ENCODE measurements around the gene ZBTB17.
A peak's percentile ranks its signal among the peaks of the same experiment; 100 is the strongest.
"Not testable (repeated sequence)": the region's sequence is repeated elsewhere in the genome, so short reads cannot be mapped to it uniquely, and the experiment has no call there.

Gene ZBTB17

DNA sequence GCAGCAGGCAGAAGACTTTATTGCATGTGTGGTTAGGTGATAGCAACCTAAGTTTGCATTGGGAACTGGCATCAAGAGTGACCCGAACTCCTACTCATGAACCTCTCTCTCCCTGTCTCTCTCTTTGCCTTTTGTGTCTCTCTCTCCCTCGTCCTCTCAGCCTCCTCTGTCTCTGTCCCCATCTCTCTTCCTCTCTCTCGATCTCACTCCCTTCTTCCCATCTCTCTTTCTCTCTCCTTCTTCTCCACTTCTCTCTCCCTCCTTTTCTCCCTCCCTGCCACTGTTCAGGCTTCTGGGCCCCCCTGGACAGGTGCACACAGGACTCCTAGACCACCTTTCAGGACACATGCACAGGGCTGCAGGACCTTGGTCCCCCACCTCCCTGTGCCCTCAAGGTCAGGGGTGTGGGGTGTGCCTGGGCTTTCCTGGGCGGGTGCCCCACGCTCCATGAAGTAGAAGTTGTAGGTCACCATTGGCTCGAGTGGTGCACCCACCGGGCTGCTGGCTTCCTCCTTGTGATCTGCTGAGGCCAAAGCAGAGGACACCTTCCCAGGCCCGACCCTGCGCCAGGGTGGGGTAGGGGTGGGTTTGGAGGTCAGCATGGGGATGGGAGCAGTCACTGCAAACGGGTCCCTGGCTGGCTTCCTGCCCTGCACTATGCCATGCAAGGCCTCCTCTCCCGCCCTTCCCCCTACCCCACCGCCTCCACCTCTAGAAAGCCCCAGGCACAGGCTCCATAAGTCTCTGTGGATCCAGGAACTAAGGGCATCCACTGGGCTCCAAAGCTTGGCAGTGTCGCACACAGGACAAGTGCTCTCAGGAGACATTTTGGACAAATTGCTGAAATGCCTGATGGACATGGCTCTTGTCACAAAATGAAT, 13.2 kb upstream of the ZBTB17 start:
- no peak for DNase-seq (ENCODE audit: low read depth in 3 of 3, low spot score in 1 of 3)

DNA sequence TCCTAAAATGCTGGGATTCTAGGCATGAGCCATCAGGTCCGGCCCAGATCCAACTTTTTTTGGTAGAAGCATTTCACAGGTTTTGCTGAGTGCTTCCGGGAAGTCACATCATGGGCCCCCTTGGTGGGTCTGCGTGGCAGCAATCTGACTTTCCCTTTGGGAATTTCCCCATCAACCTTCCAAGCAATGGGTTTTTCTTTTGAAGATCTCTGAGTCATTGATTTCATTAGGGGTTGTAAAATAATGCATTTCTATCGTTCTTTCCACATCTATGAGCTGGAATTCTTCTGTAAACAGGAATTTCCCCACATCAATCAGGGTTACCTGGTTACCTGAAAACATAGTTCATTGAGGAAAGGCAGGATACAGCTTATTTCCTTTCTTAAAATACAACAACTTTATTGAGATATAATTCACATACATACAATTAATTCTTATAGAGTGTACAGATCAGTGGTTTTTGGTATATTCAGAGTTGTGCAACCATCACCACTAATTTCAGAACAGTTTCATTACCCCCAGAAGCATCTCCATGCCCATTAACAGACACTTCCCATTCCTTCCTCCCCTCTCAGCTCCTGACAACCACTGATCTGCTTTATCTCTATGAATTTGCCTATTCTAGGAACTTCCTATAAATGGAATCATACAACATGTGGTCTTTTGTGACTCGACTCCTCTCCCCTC, 9.9 kb upstream of the ZBTB17 start:
- DNase-seq (ENCODE audit: low read depth in 3 of 3, low spot score in 1 of 3), result no peak

DNA sequence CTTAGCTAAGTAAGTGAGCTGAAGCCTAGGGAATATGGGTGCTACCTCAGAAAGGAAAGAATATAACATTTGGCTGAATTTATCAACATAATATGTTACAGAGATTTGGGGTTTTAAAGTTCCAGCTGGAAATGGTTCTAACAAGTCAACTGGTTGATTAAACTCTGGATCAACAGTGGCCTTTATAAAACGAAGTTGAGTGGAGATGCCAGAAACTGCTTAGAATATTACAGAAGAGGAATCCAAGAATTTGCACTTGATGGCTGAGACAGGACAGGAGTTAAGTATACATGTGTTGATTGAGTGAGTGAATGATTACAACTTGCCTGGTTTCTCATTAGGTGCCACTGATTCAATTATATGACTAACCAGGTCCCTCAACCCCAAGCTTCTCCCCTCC, 7.4 kb upstream of the ZBTB17 start:
- no peak for DNase-seq (ENCODE audit: low read depth in 3 of 3, low spot score in 1 of 3)

DNA sequence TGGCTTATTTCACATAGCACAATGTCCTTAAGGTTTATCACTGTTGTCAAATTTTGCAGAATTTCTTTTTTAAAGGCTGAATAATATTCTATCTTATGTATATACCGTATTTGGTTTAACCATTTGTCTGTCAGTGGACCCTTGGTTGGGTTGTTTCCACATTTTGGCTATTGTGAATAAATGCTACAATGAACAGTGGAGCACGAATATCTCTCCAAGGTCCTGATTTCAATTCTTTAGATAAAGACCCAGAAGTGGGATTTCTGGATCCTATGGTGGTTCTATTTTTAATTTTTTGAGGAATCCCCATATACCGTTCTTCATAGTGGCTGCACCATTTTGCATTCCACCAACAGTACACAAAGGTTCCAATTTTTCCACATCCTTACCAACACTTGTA, 5.8 kb upstream of the ZBTB17 start:
- no peak for DNase-seq (ENCODE audit: low read depth in 3 of 3, low spot score in 1 of 3)

DNA sequence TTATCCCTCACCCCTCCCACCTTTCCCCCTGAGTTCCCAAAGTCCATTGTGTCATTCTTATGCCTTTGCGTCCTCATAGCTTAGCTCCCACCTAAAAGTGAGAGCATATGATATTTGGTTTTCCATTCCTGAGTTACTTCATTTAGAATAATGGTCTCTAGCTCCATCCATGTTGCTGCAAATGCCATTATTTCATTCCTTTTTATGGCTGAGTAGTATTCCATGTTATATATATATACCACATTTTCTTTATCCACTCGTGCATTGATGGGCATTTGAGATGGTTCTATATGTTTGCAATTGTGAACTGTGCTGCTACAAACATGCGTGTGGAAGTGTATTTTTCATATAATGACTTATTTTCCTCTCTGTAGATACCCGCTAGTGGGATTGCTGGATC, 2.0 kb upstream of the ZBTB17 start:
- DNase-seq (ENCODE audit: low read depth in 3 of 3, low spot score in 1 of 3), result not testable (repeated sequence)

DNA sequence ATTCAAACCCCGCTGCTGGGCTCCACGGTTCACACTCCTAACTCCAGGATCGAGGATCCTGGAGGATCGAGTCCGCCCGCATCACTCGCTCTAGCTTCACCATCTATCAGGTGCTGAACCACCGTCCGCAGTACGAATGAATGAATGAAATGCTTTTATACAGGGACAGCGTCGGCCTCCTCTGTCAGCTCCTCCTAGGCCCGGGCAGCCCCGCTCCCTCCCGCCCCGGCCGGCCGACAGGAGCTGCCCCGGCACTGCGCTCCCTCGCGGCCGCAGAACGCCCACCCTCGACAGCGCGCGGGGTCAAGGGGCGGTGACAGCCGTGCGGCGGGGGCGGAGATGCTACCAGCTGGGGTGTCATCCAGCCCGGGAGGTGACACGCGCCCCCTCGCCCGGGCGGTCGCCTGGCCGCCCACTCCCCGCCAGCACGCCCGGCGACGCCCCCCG, 520 bp downstream of the ZBTB17 start:
- DNase-seq (ENCODE audit: low read depth in 3 of 3, low spot score in 1 of 3), result peak in 2 of 3 donors; percentile 37 to 65

DNA sequence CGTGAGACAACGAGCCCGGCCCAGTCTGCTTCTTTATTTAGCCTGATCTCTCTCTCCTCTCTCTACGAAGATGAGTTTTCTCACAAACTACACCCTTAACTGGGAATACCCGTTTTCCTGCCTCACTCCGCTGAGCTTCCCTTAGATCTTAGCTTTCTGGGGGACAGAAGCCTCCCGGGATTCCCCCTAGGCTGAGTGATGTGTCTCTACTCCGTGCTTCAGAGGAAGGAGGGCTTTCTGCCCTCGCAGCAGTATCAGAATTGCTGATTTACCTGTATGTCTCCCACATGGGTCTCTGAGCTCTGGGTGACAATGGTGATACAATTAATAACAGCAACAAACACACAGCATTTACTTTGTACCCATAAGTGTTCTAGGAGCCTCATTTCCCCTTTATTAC, 1.0 kb downstream of the ZBTB17 start:
- no peak for DNase-seq (ENCODE audit: low read depth in 3 of 3, low spot score in 1 of 3)

DNA sequence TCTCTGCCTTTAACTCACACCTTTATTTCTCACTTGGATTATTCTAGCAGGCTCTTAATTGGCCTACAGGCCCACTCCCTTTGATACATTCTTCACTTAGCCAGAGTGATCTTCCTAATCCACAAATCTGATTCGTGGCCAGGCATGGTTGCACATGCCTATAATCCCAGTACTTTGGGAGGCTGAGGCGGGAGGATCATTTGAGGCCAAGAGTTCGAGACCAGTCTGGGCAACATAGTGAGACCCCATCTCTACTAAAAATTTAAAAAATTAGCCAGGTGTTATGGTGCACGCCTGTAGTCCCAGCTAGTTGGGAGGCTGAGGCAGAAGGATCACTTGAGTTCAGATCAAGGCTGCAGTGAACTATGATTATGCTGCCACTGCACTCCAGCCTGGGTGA, 2.1 kb downstream of the ZBTB17 start:
- no peak for DNase-seq (ENCODE audit: low read depth in 3 of 3, low spot score in 1 of 3)

DNA sequence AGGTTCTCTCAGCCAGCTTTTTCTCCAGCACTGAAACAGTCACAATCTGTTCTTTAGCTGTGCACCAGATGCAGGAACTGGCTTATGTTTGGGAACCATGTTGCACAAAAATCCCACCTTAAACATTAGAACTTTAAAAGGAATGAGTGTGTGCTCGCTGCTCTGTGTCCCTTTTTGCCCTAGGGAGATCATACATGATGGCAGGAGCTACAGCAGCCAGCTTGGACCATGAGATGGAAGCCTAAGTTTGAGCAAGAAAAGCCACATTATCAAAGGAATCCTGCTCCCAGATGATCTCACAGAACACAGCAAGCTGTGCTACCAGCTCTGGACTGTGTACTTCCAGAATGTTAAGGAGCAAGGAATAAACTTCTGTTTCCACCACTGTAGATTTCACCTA, 3.5 kb downstream of the ZBTB17 start:
- no peak for DNase-seq (ENCODE audit: low read depth in 3 of 3, low spot score in 1 of 3)

DNA sequence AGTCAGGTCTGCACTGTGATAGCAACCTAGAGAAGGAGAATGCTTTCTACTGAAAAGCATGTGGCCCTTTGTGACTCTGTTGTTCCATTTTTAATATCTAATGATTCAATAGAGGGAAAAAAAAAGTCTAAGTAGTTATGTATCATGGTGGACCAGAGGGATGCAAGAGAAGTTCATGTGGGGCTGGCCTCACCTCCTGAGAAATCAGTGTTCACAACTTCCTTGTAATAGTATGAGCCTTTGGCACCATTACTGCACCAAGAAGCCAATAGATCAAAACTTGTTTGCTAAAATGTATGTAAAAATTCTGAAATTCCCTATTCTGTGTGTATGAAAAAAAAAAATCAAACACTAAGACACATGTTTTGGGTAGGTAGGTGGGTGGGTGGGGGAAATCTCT, 5.0 kb downstream of the ZBTB17 start:
- no peak for DNase-seq (ENCODE audit: low read depth in 3 of 3, low spot score in 1 of 3)

DNA sequence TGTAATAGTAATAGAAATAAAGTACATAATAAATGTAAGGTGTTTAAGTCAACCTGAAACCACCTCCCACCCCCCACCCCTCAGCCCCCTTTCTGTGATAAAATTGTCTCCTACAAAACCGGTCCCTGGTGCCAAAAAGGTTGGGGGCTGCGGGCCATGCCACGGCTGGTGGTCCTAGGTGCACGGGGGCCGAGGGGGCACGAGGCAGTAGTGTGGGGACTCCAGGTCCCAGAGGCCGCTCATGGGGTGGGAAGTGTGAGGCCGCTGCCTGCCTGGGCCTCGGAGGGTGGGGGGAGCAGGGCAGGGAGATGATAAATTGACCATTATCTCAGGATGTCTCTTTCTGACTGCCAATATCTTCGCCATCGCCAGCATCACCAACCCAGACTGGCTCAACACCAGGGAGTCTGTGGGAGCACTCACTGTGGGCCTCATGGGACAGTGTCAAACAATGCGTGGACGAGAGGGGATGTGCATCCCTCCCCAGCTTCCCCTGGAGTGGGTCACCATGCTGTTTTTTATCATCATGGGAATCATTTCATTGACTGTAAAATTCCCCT, 6.5 kb downstream of the ZBTB17 start:
- DNase-seq (ENCODE audit: low read depth in 3 of 3, low spot score in 1 of 3), result no peak

DNA sequence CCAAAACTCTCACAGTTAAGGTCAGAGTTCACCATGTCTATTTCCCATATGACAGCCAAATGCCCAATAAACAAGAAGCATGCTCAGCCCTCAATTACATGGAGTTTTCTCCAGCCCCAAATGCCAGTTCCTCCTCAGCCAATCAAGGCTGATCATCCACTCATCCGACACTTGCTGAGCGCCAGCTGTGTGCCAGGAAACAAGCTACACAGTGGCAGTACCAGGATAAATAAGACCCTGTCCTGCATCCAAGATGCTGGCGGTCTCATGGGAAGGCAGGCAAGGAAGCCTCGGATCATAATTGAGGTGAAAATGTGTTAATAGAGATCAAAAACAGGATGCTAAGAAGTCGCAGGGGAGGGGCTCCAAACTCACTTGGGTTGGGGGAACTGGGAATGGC, 7.7 kb downstream of the ZBTB17 start:
- no peak for DNase-seq (ENCODE audit: low read depth in 3 of 3, low spot score in 1 of 3)

DNA sequence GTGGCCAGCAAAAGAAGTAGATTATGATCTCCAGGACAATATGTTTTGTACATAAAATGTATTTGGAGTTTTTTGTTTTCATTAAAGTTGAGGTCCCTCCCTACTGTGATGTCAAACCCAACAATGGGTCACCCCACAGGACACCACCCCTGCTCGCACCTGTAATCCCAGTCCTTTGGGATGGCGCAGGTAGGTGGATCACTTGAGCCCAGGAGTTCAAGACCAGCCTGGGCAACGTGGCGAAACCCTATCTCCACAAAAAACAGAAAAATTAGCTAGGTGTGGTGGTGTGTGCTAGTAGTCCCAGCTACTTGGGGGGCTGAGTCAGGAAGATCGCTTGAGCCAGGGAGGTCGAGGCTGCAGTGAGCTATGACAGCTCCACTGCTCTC, 9.0 kb downstream of the ZBTB17 start:
- DNase-seq (ENCODE audit: low read depth in 3 of 3, low spot score in 1 of 3), result no peak

DNA sequence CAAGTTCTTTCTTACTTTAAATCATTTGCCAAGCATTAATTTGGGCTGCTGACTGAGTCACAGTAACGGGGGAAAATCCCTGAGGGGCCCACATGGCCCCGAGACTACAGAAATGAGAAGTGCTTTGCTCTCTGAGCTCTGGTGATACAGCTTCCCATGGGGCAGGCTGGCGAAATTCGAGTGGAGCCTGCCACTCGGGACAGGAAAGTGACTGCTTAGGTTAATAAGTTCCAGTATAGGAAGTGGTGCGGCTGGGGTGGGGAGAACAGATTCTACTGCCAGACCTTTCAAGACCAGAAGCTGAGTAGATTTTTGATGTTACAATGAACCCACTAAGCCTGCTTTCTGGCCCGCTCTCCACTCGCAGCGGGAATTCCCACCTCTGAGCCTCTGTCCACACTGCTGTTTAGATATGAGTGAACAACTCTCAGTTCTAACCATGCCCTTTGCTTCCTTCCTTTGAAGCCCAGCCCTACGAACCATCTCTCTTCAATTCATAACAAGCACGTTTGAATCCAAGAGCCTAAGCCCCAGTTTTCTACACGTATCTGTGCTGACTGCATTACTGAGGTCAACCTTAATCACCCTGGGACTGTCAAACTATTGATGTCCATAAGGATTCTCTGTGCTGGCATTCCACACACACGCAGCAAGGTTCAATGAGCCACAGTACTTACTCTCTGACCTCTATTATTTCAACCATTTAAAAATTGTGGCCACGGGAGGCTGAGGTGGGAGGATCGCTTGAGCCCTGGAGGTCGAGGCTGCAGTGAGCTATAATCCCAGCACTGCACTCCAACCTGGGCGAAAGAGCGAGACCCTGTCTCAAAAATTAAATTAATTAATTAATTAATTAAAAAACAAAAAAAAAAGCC, 9.6 kb downstream of the ZBTB17 start:
- peak in 2 of 3 donors; percentile 24 to 61 for DNase-seq (ENCODE audit: low read depth in 3 of 3, low spot score in 1 of 3)

DNA sequence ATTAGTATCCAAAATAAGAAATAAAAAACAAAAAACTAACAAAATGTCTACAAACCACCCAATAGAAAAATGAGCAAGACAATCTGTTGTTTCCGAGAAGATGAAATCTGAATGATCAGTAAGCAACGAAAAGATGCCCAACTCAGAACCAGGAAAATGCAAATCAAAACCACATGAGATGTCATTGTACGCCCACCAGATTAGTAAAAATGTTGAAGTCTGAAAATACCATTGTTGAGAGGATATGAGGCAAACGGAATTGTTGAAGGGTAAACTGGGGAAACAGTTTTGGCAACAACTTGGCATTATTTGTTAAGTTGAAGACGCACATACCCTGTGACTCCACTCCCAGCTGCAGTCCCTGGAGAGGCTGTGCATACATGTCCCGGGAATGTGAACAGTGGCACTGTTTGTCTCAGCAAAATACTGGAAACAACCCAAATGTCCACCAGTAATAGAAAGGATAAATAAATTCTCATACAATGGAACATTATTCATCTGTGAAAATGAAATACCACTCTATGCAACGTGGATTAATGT, 10.6 kb downstream of the ZBTB17 start:
- no peak for DNase-seq (ENCODE audit: low read depth in 3 of 3, low spot score in 1 of 3)

DNA sequence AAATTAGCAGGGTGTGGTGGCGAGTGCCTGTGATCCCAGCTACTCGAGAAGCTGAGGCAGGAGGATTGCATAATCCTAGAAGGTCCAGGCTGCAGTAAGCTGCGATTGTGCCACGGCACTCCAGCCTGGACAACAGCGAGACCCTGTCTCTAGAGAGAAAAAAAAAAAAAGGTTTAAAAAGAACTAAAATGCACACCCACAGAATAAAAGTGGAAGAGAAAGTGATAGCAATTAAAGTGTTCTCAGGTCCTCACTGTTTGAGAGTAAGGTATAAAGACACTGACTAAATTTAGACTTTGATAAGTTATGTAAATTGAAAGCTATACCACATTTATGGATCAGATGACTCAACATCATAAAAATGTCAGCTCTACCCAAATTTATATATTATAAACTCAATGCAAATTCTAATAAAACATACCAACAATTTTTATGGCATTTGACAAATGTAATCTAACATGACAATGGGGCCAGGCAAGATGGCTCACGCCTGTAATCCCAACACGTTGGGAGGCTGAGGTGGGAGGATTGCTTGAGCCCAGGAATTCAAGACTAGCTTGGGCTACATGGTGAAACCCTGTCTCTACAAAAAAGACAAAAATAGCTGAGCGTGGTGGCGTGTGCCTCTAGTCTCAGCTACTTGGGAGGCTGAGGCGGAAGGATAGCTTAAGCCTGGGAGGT, 11.8 kb downstream of the ZBTB17 start:
- DNase-seq (ENCODE audit: low read depth in 3 of 3, low spot score in 1 of 3), result no peak

DNA sequence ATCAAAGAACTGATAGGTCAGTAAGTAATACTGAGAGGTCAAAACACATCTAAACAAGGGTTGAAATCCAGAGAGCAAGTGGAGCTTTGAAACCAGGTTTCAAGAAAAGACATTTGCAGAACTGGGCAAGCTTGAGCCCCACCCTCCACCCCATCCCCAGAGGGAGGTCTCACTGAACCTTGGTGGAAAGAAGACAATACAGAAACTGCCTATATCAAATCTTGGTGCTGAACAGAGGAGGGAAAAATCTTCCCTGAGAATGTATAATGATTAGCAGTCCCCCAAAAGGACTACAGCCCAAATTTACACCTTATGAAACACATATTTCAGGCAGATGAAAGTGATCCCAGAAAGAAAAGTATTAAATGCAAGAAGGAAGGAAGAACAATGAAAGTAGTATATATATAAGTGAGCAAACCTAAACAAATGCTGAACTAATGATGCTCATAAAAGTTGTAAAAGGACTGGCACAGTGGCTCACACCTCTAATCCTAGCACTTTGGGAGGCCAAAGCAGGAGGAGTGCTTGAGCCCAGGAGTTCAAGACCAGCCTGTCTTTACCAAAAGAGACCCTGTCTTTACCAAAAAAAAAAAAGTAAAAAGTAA, 12.4 kb downstream of the ZBTB17 start:
- no peak for DNase-seq (ENCODE audit: low read depth in 3 of 3, low spot score in 1 of 3)

DNA sequence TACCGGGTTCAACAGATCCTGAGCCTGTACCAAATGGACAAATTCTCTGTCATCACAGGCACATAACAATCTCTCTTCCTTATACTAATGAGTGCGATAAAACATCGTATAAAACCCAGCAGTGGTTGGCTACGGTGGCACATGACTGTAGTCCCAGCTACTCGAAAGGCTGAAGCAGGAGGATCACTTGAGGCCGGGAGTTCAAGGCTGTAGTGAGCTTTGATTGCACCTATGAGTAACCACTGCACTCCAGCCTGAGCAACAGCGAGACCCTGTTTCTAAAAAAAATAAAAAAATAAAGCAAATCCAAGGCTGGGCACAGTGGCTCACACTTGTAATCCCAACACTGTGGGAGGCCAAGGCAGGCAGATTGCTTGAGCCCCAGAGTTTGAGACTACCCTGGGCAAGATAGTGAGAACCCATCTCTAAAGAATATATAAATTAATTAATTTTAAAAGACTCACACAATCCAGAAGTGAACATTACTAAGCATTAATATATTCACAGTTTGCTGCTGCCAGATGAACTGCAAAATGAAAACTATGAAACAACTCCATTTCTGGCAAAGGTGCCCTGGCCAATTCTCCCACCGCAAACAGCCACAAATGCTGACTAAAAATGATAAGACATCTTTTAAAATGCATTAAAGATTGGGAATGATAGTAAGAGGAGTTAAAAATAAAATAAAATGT, 13.1 kb downstream of the ZBTB17 start:
- DNase-seq (ENCODE audit: low read depth in 3 of 3, low spot score in 1 of 3), result no peak

DNA sequence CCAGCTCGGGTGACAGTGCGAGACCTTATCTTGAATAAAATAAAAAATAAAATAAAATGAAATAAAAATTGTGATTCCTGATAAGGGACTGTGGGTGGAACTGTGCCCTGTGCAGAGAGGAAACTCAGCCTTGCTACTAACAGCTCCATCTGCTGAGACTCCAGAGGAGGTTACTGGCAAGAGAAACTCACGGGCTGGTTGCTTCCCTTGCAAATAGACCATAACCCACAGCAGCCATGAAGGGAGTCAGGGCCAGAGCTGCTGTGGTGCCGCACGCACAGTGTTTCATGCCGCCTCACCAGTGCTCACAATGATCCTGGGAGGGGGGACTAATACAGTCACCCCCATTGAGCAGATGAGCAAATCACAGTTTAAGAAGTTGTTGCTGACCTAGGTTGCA, 13.7 kb downstream of the ZBTB17 start:
- DNase-seq (ENCODE audit: low read depth in 3 of 3, low spot score in 1 of 3), result no peak
